WTC11 (cell line): Measurements from ENCODE around the gene SLC19A1. TPM values are rescaled to one million over a fixed set of nuclear protein-coding genes. Genes with fewer than 3 reads are reported as not detected.

Source experiments
- ATAC-seq: fragments of 200-7000 bp; cut with Tn5 transposase; 2 replicates; pipeline ENCODE4 v1.10.0; 2021; ENCODE audit warnings: mild to moderate bottlenecking, moderate library complexity
- CTCF ChIA-PET: fragments of 300-600 bp; sonication (Branson Sonifier 250); formaldehyde crosslinking; loops from one replicate; lab custom pipeline; 2021; ENCODE audit warnings: antibody characterized with exemption; lab: Charles Lee
- POLR2A ChIA-PET: fragments of 350-600 bp; sonication (Branson Sonifier 250); formaldehyde crosslinking; loops from one replicate; lab custom pipeline; 2021; ENCODE audit warnings: antibody characterized with exemption; lab: Charles Lee
- DNase-seq: peaks from one replicate; pipeline ENCODE4 v3.0.0; 2021; ENCODE audit warnings: low spot score
- H3K27ac Mint-ChIP-seq: 2 replicates; pipeline ENCODE4 v1.8.0; 2021; ENCODE audit warnings: mixed read lengths
- H3K27me3 Mint-ChIP-seq: 2 replicates; pipeline ENCODE4 v1.8.0; 2021; ENCODE audit warnings: low read depth, mild to moderate bottlenecking, moderate library complexity, mixed read lengths
- H3K36me3 Mint-ChIP-seq: 2 replicates; pipeline ENCODE4 v1.8.0; 2021; ENCODE audit warnings: mixed read lengths
- H3K4me1 Mint-ChIP-seq: 2 replicates; pipeline ENCODE4 v1.8.0; 2022; ENCODE audit warnings: mixed read lengths
- H3K4me3 Mint-ChIP-seq: 2 replicates; pipeline ENCODE4 v1.8.0; 2021; ENCODE audit warnings: mild to moderate bottlenecking, moderate library complexity, mixed read lengths
- H3K9me3 Mint-ChIP-seq: 2 replicates; pipeline ENCODE4 v1.8.0; 2021; ENCODE audit warnings: mixed read lengths
- ATF1 ChIP-seq: sonication (generic); formaldehyde crosslinking; IDR thresholded peaks from 2 replicates; pipeline ENCODE4 v1.8.1; 2023; ENCODE audit warnings: mild to moderate bottlenecking, moderate library complexity, missing genetic modification reagents
- CTCF ChIP-seq: fragments of 200-600 bp; IDR thresholded peaks from 2 replicates; pipeline ENCODE4 v1.8.0; 2022; ENCODE audit warnings: antibody characterized with exemption
- E2F4 ChIP-seq: sonication (generic); formaldehyde crosslinking; IDR thresholded peaks from 2 replicates; pipeline ENCODE4 v1.8.1; 2022; ENCODE audit warnings: low read depth, mild to moderate bottlenecking, moderate library complexity, missing genetic modification reagents, borderline replicate concordance
- E2F5 ChIP-seq: sonication (generic); formaldehyde crosslinking; IDR thresholded peaks from 2 replicates; pipeline ENCODE4 v1.8.1; 2022; ENCODE audit warnings: mild to moderate bottlenecking, moderate library complexity, missing genetic modification reagents
- EMX1 ChIP-seq: fragments of 250-450 bp; sonication (Bioruptor Pico); IDR thresholded peaks from 2 replicates; pipeline ENCODE4 v1.8.0; 2021; ENCODE audit warnings: mild to moderate bottlenecking
- FOXP1 ChIP-seq: sonication (generic); formaldehyde crosslinking; IDR thresholded peaks from 2 replicates; pipeline ENCODE4 v1.8.0; 2022; ENCODE audit warnings: missing genetic modification reagents, mild to moderate bottlenecking, moderate library complexity, borderline replicate concordance
- GRHL2 ChIP-seq: fragments of 250-450 bp; sonication (Bioruptor Pico); IDR thresholded peaks from 2 replicates; pipeline ENCODE4 v1.8.0; 2022; ENCODE audit warnings: mild to moderate bottlenecking, moderate library complexity; ENCODE audit not compliant: insufficient replicate concordance, severe bottlenecking
- IRF2 ChIP-seq: sonication (generic); formaldehyde crosslinking; IDR thresholded peaks from 2 replicates; pipeline ENCODE4 v1.8.0; 2022; ENCODE audit warnings: low read depth, missing genetic modification reagents, borderline replicate concordance
- MLX ChIP-seq: sonication (generic); formaldehyde crosslinking; IDR thresholded peaks from 2 replicates; pipeline ENCODE4 v1.8.1; 2023; ENCODE audit warnings: mild to moderate bottlenecking, missing genetic modification reagents, moderate library complexity
- MYBL2 ChIP-seq: sonication (generic); formaldehyde crosslinking; IDR thresholded peaks from 2 replicates; pipeline ENCODE4 v1.8.1; 2023; ENCODE audit warnings: mild to moderate bottlenecking, moderate library complexity, missing genetic modification reagents
- OVOL2 ChIP-seq: fragments of 250-450 bp; sonication (Bioruptor Pico); IDR thresholded peaks from 2 replicates; pipeline ENCODE4 v1.9.0; 2021; ENCODE audit warnings: mild to moderate bottlenecking, borderline replicate concordance
- RELA ChIP-seq: sonication (generic); formaldehyde crosslinking; IDR thresholded peaks from 2 replicates; pipeline ENCODE4 v1.8.1; 2022; ENCODE audit warnings: missing genetic modification reagents, mild to moderate bottlenecking, borderline replicate concordance
- SMAD4 ChIP-seq: sonication (generic); formaldehyde crosslinking; IDR thresholded peaks from 2 replicates; pipeline ENCODE4 v1.8.0; 2022; ENCODE audit warnings: mild to moderate bottlenecking, missing genetic modification reagents
- SOX15 ChIP-seq: fragments of 250-450 bp; sonication (Bioruptor Pico); IDR thresholded peaks from 2 replicates; pipeline ENCODE4 v1.9.0; 2021; ENCODE audit warnings: mild to moderate bottlenecking
- USF2 ChIP-seq: sonication (generic); formaldehyde crosslinking; IDR thresholded peaks from 2 replicates; pipeline ENCODE4 v1.8.1; 2023; ENCODE audit warnings: mild to moderate bottlenecking, missing genetic modification reagents, moderate library complexity
- ZBTB21 ChIP-seq: sonication (generic); formaldehyde crosslinking; IDR thresholded peaks from 2 replicates; pipeline ENCODE4 v1.8.1; 2023; ENCODE audit warnings: mild to moderate bottlenecking, missing genetic modification reagents, borderline replicate concordance
- ZBTB43 ChIP-seq: sonication (generic); formaldehyde crosslinking; IDR thresholded peaks from 2 replicates; pipeline ENCODE4 v1.8.1; 2023; ENCODE audit warnings: mild to moderate bottlenecking, missing genetic modification reagents
- ZNF138 ChIP-seq: sonication (generic); formaldehyde crosslinking; conservative IDR thresholded peaks from 2 replicates; pipeline ENCODE4 v1.8.1; 2022; ENCODE audit warnings: mild to moderate bottlenecking, moderate library complexity, missing genetic modification reagents
- ZNF219 ChIP-seq: sonication (generic); formaldehyde crosslinking; IDR thresholded peaks from 2 replicates; pipeline ENCODE4 v1.8.0; 2023; ENCODE audit warnings: missing genetic modification reagents, mild to moderate bottlenecking, borderline replicate concordance
- ZNF416 ChIP-seq: fragments of 250-450 bp; sonication (Bioruptor Pico); IDR thresholded peaks from 2 replicates; pipeline ENCODE4 v1.9.0; 2021; ENCODE audit warnings: mild to moderate bottlenecking, inconsistent platforms
- ZSCAN18 ChIP-seq: fragments of 250-450 bp; sonication (Bioruptor Pico); IDR thresholded peaks from 2 replicates; pipeline ENCODE4 v2.1.2; 2022; ENCODE audit warnings: mild to moderate bottlenecking, moderate library complexity
- total RNA-seq: library from RNA; stranded (reverse); gene quantifications from 3 replicates; pipeline ENCODE4 v1.2.3, GENCODE V29; 2021

Gene SLC19A1
- total RNA-seq, 1 experiment from 2014 or later: 29.8 TPM

- H3K27me3 Mint-ChIP-seq: peaks cover 4% of the 10 kb centered on the region
- TF ChIP-seq FOXP1 (CRISPR knock-in tag) (no peak), GRHL2 (CRISPR knock-in tag) (no peak)
- no peak for ATAC-seq
- POLR2A ChIA-PET: no interaction called here
- CTCF ChIA-PET: interaction anchor here (1.1 kb wide), 1 partner anchor 24 kb away, joined by 3 read pairs; no protein-coding TSS in a partner anchor
- H3K9me3 Mint-ChIP-seq: no peaks in the 10 kb centered on the region
- H3K36me3 Mint-ChIP-seq: no peaks in the 10 kb centered on the region
- DNase-seq: no peak
- H3K4me1 Mint-ChIP-seq: no peaks in the 10 kb centered on the region
- H3K27ac Mint-ChIP-seq: no peak overlapping the region
- no peak overlapping the region for H3K4me3 Mint-ChIP-seq
Observed at GRCh38 chr21:45572231-45572630, 30.0 kb upstream of the SLC19A1 start.

- Mint-ChIP-seq H3K9me3 (no peaks in the 10 kb centered on the region), H3K36me3 (no peaks in the 10 kb centered on the region), H3K4me1 (no peaks in the 10 kb centered on the region), H3K27me3 (peaks cover 6% of the 10 kb centered on the region), H3K4me3 (no peak overlapping the region), H3K27ac (no peak overlapping the region)
- ChIA-PET POLR2A (interaction anchor here (0.6 kb wide), 1 partner anchor 847 kb away, joined by 6 read pairs; no protein-coding TSS in a partner anchor), CTCF (no interaction called here)
- no peak for DNase-seq
- no peak for TF ChIP-seq MLX (CRISPR knock-in tag)
- TF ChIP-seq ZNF138 (CRISPR knock-in tag): no peak
- TF ChIP-seq SMAD4: no peak
- TF ChIP-seq MYBL2 (CRISPR knock-in tag): no peak
- TF ChIP-seq OVOL2 (CRISPR knock-in tag): no peak
- no peak for TF ChIP-seq USF2
- no peak for TF ChIP-seq ZNF219 (CRISPR knock-in tag)
- TF ChIP-seq ATF1 (CRISPR knock-in tag): no peak
- TF ChIP-seq ZBTB21 (CRISPR knock-in tag): no peak
- TF ChIP-seq E2F4 (CRISPR knock-in tag): no peak
- TF ChIP-seq EMX1: no peak
- TF ChIP-seq ZBTB43 (CRISPR knock-in tag): no peak
- TF ChIP-seq RELA (CRISPR knock-in tag): no peak
- no peak for TF ChIP-seq E2F5
- no peak for TF ChIP-seq ZSCAN18 (CRISPR knock-in tag)
- TF ChIP-seq SOX15 (CRISPR knock-in tag): no peak
- TF ChIP-seq IRF2 (CRISPR knock-in tag): no peak
- no peak for TF ChIP-seq ZNF416 (CRISPR knock-in tag)
- no peak for TF ChIP-seq CTCF
- ATAC-seq: no peak
Observed at GRCh38 chr21:45571641-45572040, 29.4 kb upstream of the SLC19A1 start.
